Measurements from ENCODE around the gene DDX41. TPM values are rescaled to one million over a fixed set of nuclear protein-coding genes. Genes with fewer than 3 reads are reported as not detected.

The DDX41 gene
- polyA plus RNA-seq, 10 donors: 41.3 to 65.3 (median 47.6) TPM

- no peak for DNase-seq
Measured at GRCh38 chr5:177484902-177485549, 31.7 kb downstream of the DDX41 start.

- no peak for DNase-seq
Measured at GRCh38 chr5:177483994-177484901, 32.5 kb downstream of the DDX41 start.

GRCh38 chr5:177483042-177483441 lies 33.7 kb downstream of the DDX41 start:
- DNase-seq: no peak

- DNase-seq: no peak
Measured at GRCh38 chr5:177482359-177482795, 34.4 kb downstream of the DDX41 start.

GRCh38 chr5:177479774-177480173 lies 37.0 kb downstream of the DDX41 start:
- DNase-seq: peak in 1 of 3 donors; percentile 64

GRCh38 chr5:177478711-177479646 lies 37.8 kb downstream of the DDX41 start:
- peak in 1 of 3 donors; percentile 76 for DNase-seq

- no peak for DNase-seq
Measured at GRCh38 chr5:177477701-177478477, 38.9 kb downstream of the DDX41 start.

- no peak for DNase-seq
Measured at GRCh38 chr5:177476531-177477233, 40.1 kb downstream of the DDX41 start.

GRCh38 chr5:177475563-177476427 lies 41.0 kb downstream of the DDX41 start:
- DNase-seq: no peak

GRCh38 chr5:177474846-177475562 lies 41.8 kb downstream of the DDX41 start:
- DNase-seq: no peak

- peak in 1 of 3 donors; percentile 36 for DNase-seq
Measured at GRCh38 chr5:177474002-177474476, 42.7 kb downstream of the DDX41 start.

- peak; percentile 67 to 86 (median 71) for DNase-seq
Measured at GRCh38 chr5:177473443-177474001, 43.2 kb downstream of the DDX41 start, which contains the start of gene DBN1. DBN1 (minus strand) TSS chr5:177473634; CDS start chr5:177473521, 113 bp downstream.

- DNase-seq: peak in 2 of 3 donors; percentile 66 to 81
Measured at GRCh38 chr5:177472460-177473442, 44.0 kb downstream of the DDX41 start.

GRCh38 chr5:177471610-177472356 lies 45.0 kb downstream of the DDX41 start:
- peak in 1 of 3 donors; percentile 67 for DNase-seq

- no peak for DNase-seq
Measured at GRCh38 chr5:177470759-177471536, 45.8 kb downstream of the DDX41 start.
